Measurements from ENCODE around the gene SERPINA3. TPM values are rescaled to one million over a fixed set of nuclear protein-coding genes. Genes with fewer than 3 reads are reported as not detected.

Gene SERPINA3
- total and polyA plus RNA-seq, 2 of the 8 experiments (the other 6 are each of a cell fraction or from before 2014, with no cell fraction given): not detected

- H2BK12ac ChIP-seq (ENCODE audit: low read depth, low read length): 0 out of 2 replicates have a peak overlapping the region, but pooled peaks have one; percentile 12
- no peak overlapping the region for H3K27ac ChIP-seq (ENCODE audit: low read depth, low read length)
- H4K8ac ChIP-seq (ENCODE audit: extremely low read depth, insufficient read depth, low read length): no peak overlapping the region
- no peaks in the 10 kb centered on the region for H3K27me3 ChIP-seq (replicated peaks in 1 of 4; ENCODE audit: control insufficient read depth in 3 of 4, extremely low read depth in 1 of 4, insufficient read depth in 3 of 4, low read length in 3 of 4)
- FAIRE-seq: no peak
- H3K9ac ChIP-seq (replicated peaks in 1 of 4; ENCODE audit: extremely low read depth in 1 of 4, low read depth in 3 of 4, low read length in 3 of 4): 0 out of 7 replicates have a peak overlapping the region, but pooled peaks of 1 of the 4 experiments have one; percentile 21
- no peak overlapping the region for H2BK120ac ChIP-seq (replicated peaks; ENCODE audit: low read depth, low read length)
- H4K20me1 ChIP-seq (replicated peaks in 1 of 2; ENCODE audit: control insufficient read depth in 1 of 2, insufficient read depth in 2 of 2, low read length in 2 of 2): peaks cover 0 to 6% of the 10 kb centered on the region in 2 experiments
- no peak overlapping the region for H2BK5ac ChIP-seq (ENCODE audit: low read depth, low read length)
- peak overlapping the region; percentile 82 for H3K56ac ChIP-seq (replicated peaks; ENCODE audit: insufficient read length, low read depth, low read length)
- H2BK15ac ChIP-seq (ENCODE audit: low read length): no peak overlapping the region
- no peak overlapping the region for H4K91ac ChIP-seq (replicated peaks; ENCODE audit: insufficient read length, low read length)
- CTCF ChIA-PET (ENCODE audit: partially characterized antibody): interaction anchor here (0.6 kb wide), 1 partner anchor 10 kb away, joined by 3 read pairs; no protein-coding TSS in a partner anchor
- H3K9me3 ChIP-seq (ENCODE audit: insufficient read depth in 2 of 2, low read depth in 1 of 2, low read length in 1 of 2): peaks cover 0 to 4% of the 10 kb centered on the region in 2 experiments; a peak in 1 of 4 replicates
- no peak overlapping the region for H4K5ac ChIP-seq (ENCODE audit: insufficient read length, low read depth, low read length)
- no peaks in the 10 kb centered on the region for H3K4me1 ChIP-seq (replicated peaks in 1 of 4; ENCODE audit: control insufficient read depth in 3 of 4, insufficient read depth in 4 of 4, low read length in 3 of 4)
- H3K79me1 ChIP-seq (ENCODE audit: low read depth, low read length): no peaks in the 10 kb centered on the region
- peak in 1 of 2 experiments; percentile 37 for DNase-seq (ENCODE audit: low read depth in 1 of 2, low spot score in 2 of 2)
- H2BK20ac ChIP-seq (ENCODE audit: low read length): no peak overlapping the region; the same call in 1 of the 2 replicates
- no peak overlapping the region for H3K14ac ChIP-seq (ENCODE audit: insufficient read length)
- POLR2A ChIA-PET (ENCODE audit: partially characterized antibody): no interaction called here
- H3K23me2 ChIP-seq (ENCODE audit: low read depth, low read length): peaks cover 8% of the 10 kb centered on the region; the same call in 1 of the 2 replicates
- H3K36me3 ChIP-seq (ENCODE audit: control insufficient read depth in 2 of 4, insufficient read depth in 4 of 4, low read length in 3 of 4): no peaks in the 10 kb centered on the region
- no peak overlapping the region for H3K23ac ChIP-seq (ENCODE audit: insufficient read length)
- no peaks in the 10 kb centered on the region; a peak in 1 of 4 replicates for H3K79me2 ChIP-seq (ENCODE audit: control insufficient read depth in 1 of 2, insufficient read depth in 2 of 2, low read length in 2 of 2)
- H3K4ac ChIP-seq (replicated peaks; ENCODE audit: insufficient read length, low read depth, low read length): no peak overlapping the region
- TF ChIP-seq CREB1 (IDR thresholded peaks at IDR 0.05) (no peak), SP2 (IDR thresholded peaks at IDR 0.05; ENCODE audit: low read length) (no peak)
- H3K4me3 ChIP-seq (ENCODE audit: extremely low read depth in 1 of 4, insufficient read depth in 2 of 4, low read depth in 3 of 4, low read length in 4 of 4): no peak overlapping the region
- no peak overlapping the region for H3K4me2 ChIP-seq (ENCODE audit: insufficient read depth in 1 of 2, low read depth in 2 of 2, low read length in 2 of 2)
- no peak overlapping the region; the same call in 1 of the 2 replicates for H3K18ac ChIP-seq (ENCODE audit: extremely low read depth, low read length)
- H2AFZ ChIP-seq (ENCODE audit: low read length): no peak overlapping the region
- H2AK5ac ChIP-seq (ENCODE audit: low read depth, low read length): peak overlapping the region; percentile 83; the same call in 1 of the 2 replicates
- 88% methylated on average over 9 of the region's 9 CpGs; no CpG with 5 or more reads in 1 of the 2 experiments for WGBS, 2 experiments (ENCODE audit: extremely low coverage in 1 of 2, insufficient coverage in 1 of 2, insufficient read length in 1 of 2, insufficient replicate concordance in 2 of 2, low coverage in 1 of 2, low lambda C conversion rate in 2 of 2, missing lambda C conversion rate in 1 of 2)
Observed at GRCh38 chr14:94650806-94651805, 38.9 kb downstream of the SERPINA3 start.
